HG03025 (cell line): Measurements from ENCODE around the gene ASIC1.
"Not testable (repeated sequence)": the region's sequence is repeated elsewhere in the genome, so short reads cannot be mapped to it uniquely, and the experiment has no call there.

Experiments used
- ATAC-seq: cut with Tn5 transposase; IDR thresholded peaks from one replicate; pipeline ENCODE4 v1.9.1; 2021; ENCODE audit warnings: mild to moderate bottlenecking, moderate library complexity; ENCODE audit not compliant: unreplicated experiment, low FRiP score

The ASIC1 gene

DNA sequence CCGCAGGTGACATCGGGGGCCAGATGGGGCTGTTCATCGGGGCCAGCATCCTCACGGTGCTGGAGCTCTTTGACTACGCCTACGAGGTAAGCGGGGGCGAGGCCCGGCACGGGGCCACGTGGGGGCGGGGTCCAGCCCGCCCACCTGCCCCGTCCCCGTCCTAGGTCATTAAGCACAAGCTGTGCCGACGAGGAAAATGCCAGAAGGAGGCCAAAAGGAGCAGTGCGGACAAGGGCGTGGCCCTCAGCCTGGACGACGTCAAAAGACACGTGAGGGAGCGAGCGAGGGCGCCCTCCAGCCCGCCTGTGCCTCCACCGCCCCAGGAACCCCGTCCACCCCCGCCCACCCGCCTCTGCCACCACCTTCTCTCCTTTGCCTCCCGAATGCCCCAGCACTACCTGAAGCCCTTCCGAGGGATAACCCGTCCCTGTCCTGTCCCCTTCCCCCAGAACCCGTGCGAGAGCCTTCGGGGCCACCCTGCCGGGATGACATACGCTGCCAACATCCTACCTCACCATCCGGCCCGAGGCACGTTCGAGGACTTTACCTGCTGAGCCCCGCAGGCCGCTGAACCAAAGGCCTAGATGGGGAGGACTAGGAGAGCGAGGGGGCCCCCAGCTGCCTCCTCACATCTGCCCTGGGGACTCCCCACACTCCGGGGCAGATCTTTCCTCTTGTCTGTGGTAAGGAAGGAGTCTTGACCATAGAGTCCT, 23.9 kb downstream of the ASIC1 start:
- no peak for ATAC-seq

DNA sequence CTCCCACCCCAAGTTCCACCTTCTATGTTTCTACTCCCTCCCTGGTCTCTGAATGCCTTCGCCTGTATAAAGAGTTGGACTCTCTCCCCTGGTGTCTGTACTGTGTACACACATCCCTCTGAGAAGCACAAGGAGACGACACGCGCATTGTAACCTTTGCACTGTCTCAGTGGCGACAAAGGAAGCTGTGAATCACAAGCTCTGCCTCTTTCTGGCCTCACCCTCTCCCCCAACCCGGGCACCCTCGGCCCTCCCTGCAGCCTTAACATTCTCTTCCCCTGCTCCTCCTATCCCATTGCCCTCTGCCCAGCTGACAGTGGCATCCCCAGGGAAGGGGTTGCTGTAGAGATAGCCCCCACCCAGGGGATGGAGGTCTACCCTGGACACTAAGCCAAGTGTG, 25.2 kb downstream of the ASIC1 start:
- no peak for ATAC-seq

DNA sequence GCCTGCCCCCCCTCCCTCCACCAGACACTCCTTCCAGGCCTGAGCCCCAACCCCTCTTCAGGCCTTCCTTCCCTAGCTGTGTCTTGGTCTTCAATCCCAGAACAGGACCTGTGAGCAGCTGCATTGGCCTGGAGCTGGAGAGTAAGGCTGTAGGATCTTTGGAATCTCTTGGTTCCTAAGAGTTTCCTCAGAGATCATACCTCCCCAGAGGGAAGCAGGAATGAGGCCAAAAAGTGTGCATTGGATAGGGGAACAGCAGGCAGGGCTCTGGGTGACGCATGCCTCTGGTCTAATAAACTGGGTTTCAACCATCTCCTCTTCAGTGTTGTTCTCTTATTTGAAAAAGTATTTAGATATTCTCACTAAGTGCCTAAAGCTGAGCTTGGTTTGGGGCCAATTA, 25.9 kb downstream of the ASIC1 start:
- no peak for ATAC-seq

DNA sequence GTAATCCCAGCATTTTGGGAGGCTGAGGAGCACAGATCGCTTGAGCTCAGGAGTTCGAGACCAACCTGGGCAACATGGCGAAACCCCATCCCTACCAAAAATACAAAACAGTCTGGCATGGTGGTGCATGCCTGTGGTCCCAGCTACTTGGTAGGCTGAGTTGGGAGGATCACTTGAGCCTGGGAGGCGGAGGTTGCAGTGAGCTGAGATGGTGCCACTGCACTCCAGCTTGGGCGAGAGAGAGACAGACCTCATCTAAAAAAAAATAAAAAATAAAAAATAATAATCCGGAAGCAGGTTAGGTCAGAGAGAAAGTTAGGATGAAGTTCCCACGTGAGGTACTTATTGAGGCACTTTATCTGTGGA, 27.0 kb downstream of the ASIC1 start:
- not testable (repeated sequence) for ATAC-seq

DNA sequence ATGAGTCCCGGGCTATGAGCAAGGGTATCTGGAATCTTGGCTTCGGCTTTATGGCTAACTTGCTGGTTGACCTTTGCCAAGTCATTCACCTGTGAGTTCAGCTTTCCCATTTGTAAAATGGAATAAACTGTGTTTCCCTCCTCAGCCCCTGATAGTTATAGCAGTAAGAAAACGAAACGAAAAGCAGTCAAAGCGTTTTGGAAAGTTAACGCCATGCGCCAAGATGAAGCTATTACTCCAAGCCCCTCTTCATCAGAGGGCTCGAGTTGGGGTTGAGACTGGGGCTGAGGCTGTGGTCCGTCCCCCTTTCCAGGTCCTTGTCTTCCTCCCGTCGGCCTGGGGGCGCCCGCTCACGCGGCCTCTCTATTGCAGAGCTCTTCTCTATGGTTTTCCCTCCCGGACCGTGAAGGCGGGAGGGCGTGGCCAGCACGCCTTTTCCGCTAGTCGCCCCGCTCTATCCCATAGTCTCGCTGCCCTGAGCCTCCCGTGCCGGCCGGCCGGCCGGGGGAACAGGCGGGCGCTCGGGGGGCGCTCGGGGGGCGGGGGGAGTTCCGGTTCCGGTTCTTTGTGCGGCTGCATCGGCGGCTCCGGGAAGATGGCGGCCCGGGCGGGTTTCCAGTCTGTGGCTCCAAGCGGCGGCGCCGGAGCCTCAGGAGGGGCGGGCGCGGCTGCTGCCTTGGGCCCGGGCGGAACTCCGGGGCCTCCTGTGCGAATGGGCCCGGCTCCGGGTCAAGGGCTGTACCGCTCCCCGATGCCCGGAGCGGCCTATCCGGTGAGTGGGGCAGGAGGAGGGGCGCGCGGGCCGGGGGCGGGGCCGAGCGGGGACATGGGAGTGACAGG, 27.6 kb downstream of the ASIC1 start, which contains the start of gene SMARCD1:
Gene SMARCD1 (plus strand): TSS at position 568 of the 840 bp plus-strand sequence. CDS start 28 bp downstream, at position 596.
- peak; percentile 76 for ATAC-seq

DNA sequence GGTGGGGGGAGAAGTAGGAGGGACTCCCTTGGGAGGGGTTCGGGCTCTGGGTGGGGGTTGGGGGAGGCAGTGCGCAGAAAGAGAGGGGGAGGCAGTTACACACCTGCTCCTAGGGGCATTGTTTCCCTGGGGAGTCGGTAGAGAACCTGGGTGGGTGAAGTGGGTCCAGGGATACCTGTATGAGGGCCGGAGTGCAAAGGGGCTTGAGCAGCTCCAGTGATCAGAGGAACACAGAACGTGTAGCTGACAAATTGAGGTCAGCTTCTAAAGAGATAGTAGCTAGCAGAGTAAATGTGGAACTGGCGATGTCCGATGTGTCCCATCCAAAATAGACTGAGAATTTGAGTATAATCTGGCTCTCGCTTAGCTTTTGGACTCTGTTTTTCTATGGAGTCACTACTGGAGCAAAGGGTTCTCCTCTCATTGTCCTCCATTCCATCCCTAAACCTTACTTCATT, 28.2 kb downstream of the ASIC1 start:
- no peak for ATAC-seq

DNA sequence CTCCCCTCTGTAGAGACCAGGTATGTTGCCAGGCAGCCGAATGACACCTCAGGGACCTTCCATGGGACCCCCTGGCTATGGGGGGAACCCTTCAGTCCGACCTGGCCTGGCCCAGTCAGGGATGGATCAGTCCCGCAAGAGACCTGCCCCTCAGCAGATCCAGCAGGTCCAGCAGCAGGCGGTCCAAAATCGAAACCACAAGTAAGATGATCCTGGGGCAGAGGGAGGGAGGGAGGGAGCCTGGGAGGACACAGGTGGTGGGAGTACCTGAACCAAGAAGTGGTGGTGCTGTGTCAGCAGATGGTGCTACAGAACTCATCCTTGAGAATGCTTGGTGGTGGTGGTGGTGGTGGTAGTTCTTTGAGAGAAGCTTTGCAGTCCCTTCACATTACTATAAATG, 28.8 kb downstream of the ASIC1 start:
- no peak for ATAC-seq

DNA sequence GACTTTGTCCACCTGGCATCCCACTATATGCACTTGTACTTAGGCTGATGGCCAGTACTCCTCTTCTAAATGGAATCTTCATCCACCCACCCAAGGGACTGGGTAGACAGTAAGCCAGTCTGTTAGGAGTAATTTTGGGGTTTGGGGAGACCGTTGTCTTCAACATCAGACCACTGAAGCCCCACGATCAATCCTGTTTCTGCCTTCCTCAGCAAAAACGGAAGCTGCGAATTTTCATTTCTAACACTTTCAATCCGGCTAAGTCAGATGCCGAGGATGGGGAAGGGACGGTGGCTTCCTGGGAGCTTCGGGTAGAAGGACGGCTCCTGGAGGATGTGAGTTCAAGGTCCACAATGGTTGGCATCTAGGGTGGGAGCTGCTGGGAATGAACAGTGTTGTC, 29.8 kb downstream of the ASIC1 start:
- no peak for ATAC-seq

DNA sequence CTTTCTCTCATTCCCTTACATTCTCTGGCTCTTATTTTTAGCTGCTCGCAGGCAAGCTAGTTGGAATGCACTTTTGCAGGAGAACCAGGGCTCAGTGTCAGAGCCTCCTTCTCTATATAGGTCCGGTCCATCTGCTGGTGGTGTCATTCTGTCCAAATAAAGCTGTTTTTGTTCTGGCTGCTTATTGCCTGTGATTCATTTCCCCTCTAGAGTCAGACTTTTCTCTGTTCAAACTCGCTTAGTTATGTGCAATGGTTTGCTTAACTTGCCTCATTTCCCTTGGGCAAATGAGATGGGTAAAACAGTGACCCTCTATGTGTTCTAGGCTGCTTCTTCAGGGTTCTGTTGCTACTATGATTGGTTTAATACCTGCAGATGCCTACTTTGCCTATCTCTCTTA, 30.6 kb downstream of the ASIC1 start:
- ATAC-seq, result no peak

DNA sequence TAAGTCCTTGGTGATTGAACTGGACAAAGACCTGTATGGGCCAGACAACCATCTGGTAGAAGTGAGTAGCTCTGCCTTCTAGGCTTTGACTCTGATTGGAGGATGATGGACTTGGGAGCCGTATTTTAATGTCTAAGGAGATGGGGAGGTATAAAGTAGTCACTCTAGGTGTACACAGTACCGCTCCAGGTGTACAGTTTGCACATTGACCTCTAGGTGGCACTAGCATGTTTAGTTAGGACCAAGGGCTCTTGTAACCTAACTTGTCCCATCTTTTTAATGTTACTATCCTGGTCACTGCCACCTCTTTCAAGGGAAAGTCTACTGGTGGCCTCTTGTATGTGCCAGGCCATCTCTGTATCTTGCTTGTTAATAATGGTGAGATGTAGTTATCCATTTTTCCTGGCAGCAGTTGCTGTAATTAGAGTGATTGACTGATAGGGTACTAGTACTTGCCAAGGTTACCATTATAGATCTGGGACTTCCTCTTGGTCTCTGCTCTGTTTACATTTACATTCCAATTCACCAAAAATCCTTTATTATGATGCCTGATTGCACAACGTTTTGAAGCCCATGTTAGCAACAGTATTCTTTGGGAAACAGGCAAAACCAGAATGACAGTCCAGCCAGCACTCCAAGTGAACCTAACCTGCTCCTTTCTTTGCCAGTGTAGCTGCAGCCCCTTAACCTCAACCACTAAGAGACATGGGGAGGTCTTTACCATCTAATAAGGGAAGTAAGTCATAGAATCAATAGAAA, 31.4 kb downstream of the ASIC1 start:
- ATAC-seq, result no peak

DNA sequence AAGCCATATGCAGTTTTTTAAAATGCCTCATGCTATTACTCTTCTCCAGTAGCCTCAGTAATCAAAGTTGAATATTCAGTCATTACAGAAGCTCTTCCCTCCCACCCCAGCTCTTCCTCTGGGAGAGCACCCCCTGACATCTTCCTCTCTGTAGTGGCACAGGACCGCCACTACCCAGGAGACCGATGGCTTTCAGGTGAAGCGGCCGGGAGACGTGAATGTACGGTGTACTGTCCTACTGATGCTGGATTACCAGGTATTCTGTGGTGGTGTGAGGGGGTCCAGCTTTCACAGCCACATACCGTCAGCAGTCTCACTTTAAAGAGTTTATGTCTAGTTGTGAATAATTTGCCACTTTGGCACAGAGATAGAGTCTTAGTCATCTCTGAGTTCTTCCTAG, 32.3 kb downstream of the ASIC1 start:
- no peak for ATAC-seq

DNA sequence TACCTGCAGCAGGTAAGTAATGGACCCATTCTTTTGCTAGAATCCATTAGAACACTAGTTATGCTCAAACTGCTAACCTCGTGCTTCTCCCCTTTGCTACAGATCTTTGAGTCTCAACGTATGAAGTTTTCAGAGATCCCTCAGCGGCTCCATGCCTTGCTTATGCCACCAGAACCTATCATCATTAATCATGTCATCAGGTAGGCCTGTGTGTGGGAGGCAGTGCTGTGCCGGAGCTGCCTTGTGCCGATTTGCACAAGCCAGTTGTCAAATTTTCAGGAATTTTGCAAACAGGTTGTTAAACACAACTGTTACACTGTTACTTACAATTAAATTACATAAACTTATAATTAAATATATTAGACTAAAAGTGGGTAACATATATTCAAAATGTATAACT, 33.0 kb downstream of the ASIC1 start:
- ATAC-seq, result no peak

DNA sequence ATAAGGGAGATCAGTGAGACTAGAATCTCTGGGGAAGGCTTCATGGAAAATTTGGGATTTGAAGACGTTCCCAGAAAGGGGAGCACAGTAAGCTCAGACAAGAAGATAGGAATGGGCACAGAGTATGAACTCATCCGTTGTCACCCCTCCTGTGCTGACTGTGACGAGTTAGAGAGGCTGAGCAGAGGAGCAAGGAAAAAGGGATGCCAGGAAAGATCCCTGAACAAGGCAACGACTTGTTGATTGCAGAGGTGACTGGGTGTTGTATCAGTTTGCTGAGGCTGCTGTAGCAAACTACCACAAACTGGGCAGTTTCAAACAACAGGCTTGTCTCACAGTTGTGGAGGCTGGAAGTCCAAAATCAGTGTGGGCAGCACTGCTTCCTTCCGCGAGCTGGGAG, 40.6 kb downstream of the ASIC1 start:
- no peak for ATAC-seq

DNA sequence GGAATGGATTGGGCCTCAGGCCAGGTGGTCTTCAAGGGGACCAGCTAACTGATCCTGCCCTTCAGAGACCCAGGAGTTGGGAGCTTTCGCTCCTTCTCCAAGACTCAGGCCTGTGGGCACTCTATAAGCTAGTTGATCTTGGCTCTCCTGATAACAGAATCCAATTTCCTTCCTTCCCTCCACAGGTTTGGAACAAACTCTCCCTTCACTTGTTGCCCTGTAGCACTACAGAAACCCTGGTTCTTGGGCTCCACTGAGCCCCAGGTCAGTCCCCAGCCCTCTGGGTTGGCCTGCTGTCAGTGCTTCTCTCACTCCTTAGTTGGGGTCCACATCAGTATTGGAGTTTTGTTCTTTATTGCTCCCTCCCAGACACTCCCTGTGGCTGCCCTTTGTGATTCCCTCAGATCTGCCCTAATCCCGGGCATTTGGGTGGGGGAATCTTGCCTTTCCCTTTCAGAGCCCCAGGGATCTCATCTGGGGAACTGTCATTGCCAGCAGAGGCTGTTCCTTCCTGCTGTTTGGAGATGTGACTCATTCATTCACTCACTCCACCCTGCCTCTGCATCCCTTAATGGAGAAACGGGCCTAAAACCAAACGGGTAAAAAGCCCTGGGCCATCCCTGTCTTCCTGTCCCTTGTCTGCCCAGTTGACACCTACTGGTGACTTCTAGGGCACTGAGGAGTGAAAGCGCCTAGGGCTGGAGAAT, 42.1 kb downstream of the ASIC1 start:
- ATAC-seq, result no peak

DNA sequence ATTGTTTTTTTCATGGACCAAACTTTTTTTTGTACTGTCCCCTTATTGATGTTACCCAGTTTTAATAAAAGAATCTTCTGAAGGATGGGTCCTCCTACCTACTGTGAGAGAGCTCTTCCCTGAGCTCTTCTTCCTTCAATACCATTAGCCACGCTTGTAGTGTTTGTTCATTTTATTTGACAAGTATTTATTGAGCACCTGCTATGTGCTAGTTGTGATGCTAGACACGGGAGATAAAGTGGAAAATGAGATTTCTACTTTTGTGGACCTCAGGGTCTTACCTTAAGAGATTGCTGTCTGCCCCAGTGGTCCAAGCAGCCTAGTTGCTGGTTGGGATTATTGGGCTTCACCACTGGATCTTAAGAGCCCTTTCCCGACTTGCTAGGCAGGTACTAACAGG, 43.2 kb downstream of the ASIC1 start:
- no peak for ATAC-seq

DNA sequence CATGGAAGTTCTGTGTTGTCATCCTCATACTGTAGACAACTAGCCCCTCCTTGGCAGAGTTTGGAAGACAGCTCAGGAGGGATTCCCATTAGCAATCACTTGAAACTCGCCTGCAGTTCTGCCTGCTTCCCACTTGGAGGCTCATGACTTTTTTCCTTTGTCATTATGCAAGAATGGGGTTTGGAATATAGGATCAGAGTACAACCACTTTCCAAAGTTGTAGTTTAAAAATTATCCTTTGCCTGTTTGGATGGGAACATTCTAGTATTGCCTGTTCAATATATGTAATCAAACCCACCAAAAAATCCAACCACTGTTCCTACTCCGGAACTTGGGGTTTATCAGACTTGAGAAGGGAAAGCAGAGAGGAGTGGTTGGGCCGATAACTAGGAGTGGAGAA, 44.3 kb downstream of the ASIC1 start:
- ATAC-seq, result no peak

DNA sequence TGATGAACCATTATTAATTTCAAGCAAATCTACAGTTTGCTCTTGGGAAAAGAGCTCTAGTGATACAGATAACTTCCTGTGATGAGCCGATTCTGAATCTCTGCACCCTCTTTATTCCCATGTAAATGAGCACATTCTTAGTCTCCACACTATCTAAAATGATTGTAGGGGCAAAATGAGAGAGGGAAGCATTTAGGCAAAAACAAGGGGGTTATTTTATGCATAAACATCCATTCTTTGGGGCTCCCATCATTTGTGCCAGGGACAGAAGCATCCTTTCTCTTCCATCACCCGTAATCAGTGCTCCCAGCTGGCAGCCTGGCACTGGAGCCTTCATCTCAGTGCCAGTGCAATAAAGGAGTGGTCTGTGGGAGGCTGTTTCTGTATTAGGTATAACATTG, 44.7 kb downstream of the ASIC1 start:
- no peak for ATAC-seq

DNA sequence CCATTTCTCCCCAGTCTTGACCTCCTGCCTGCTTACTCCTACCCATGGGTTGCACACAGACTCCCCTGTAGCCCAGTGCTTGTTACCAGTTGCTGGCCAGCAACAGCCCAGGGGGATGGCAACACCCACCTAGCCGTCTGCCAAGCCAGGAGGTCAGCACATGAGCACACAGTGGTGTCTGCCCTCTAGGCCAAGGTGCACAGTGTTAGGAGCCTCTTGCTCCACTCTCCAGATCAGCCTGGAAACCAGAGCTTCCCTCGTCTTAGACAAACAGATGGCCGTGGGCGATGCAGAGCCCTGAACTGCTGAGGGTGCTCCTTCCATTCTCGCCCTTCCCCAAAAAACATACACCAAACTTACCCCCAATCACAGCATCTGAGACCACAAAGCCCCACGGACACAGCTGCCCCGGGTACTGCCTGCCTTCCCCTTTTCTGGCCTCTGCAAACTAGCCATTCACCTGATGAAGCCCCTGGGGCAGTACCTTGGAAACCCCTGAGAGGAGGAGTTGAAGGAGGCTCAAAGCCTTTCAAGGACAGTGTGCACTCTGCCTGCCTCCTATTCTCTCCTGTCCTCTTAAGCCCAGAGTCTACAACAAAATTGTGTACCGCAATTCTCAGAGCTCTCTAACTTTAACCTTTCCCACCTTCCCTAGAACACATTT, 45.4 kb downstream of the ASIC1 start:
- ATAC-seq, result no peak

DNA sequence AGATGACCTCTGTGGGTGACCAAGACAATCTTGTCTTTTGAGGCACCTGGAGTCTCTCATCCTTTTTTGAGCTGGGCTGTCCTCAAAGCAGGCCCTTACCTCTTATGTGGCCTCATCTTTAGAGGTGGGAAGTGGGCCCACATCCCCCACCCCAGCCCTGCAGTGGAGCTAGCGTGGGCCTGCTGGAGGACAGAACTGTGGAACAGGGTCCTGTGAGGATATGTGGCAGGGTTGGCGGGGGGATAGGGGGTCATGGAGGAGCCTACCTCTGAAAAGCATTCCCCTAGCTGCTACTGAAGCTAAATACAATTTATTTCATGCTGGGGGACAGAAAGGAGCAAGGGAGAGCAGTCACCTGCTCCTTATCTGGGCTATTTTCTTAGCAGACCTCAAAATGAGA, 46.0 kb downstream of the ASIC1 start:
- no peak for ATAC-seq

DNA sequence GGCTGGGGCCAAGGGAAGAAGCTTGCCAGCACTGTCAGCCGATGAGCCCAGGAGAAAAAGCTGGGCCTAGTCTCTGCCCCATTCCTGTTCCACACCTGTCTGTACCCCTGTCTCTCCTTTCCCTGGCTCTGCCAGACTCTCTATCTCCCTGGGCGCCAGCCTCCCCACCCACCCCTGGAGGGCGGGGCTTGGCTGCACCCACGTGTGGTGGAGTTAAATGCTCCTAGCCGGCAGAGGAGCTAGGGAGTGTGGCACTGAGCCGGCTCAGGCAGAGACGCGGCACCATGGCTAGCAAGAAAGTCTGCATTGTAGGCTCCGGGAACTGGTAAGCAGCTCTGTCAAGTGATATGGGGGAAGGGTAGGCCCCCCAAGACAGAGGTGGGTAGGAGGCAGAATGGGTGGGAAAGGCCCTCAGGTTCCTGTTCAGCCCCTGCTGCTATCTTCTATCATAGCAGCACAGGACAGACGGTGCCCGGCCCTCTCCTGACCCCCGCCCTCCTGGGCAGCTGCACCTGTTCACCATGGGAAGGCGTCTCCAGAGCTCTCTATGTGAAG, 46.4 kb downstream of the ASIC1 start, which contains the start of gene GPD1:
Gene GPD1 (plus strand): TSS at position 242 of the 555 bp plus-strand sequence. CDS start 43 bp downstream, at position 285.
- no peak for ATAC-seq
